ENCODE data around the gene CTBP1. TPM values are rescaled to one million over a fixed set of nuclear protein-coding genes. Genes with fewer than 3 reads are reported as not detected.

The CTBP1 gene
- total and polyA plus RNA-seq, 9 of the 15 experiments (the other 6 are each of a cell fraction or from before 2014, with no cell fraction given): 14.5 to 162 (median 68.2) TPM

- Histone ChIP-seq H3K27ac (ENCODE audit: extremely low read depth, low read depth, low read length) (no peak overlapping the region), H3K9me3 (replicated peaks; ENCODE audit: control insufficient read depth, insufficient read depth, low read depth, low read length) (no peaks in the 10 kb centered on the region), H3K4me2 (ENCODE audit: insufficient read depth, low read length) (no peak overlapping the region), H3K4me3 (no peak overlapping the region), H2AFZ (ENCODE audit: low read depth, low read length) (no peak overlapping the region), H3K9ac (ENCODE audit: insufficient read depth in 1 of 2, low read depth in 2 of 2, low read length in 2 of 2) (no peak overlapping the region; a peak in 1 of 4 replicates), H3K79me2 (ENCODE audit: control insufficient read depth, insufficient read depth, low read length) (no peaks in the 10 kb centered on the region; the same call in 2 of the 3 replicates), H3K4me1 (replicated peaks in 1 of 2; ENCODE audit: control insufficient read depth in 2 of 2, insufficient read depth in 2 of 2, low read length in 2 of 2) (peaks cover 0 to 31% of the 10 kb centered on the region in 2 experiments; a peak in 1 of 5 replicates), H3K9me1 (ENCODE audit: control insufficient read depth, insufficient read depth, low read length) (no peaks in the 10 kb centered on the region), H3K27me3 (ENCODE audit: control insufficient read depth in 2 of 2, insufficient read depth in 2 of 2, low read length in 2 of 2) (no peaks in the 10 kb centered on the region), H4K20me1 (replicated peaks; ENCODE audit: control insufficient read depth, insufficient read depth, low read length) (no peaks in the 10 kb centered on the region), H3K36me3 (ENCODE audit: control insufficient read depth, insufficient read depth, low read length) (peaks cover 78% of the 10 kb centered on the region; the same call in 2 of the 3 replicates)
- POLR2A ChIA-PET: interaction anchor here (0.6 kb wide), 1 partner anchor 80 kb away, joined by 3 read pairs; no protein-coding TSS in a partner anchor
- no peak for DNase-seq (ENCODE audit: extremely low read depth in 1 of 4, low spot score in 3 of 4)
- ATAC-seq: no peak
- TF ChIP-seq KDM2B (CRISPR knock-in tag; IDR thresholded peaks at IDR 0.05) (no peak), NFE2 (IDR thresholded peaks at IDR 0.05; ENCODE audit: low read depth) (no peak), NR3C1 (CRISPR knock-in tag; IDR thresholded peaks at IDR 0.05) (no peak)
- intact Hi-C loops (cut with micrococcal nuclease) (no loop called here), in situ Hi-C loops (cut with MboI) (no loop called here)
- CTCF ChIA-PET (ENCODE audit: low intra/inter-chr PET ratio): no interaction called here
- 95% methylated on average over 17 of the region's 27 CpGs for WGBS (ENCODE audit: insufficient coverage, low coverage, missing lambda C conversion rate)
- no peak for FAIRE-seq
- BruUV-seq (replicated peaks): no TSS peak
These were observed 31.6 kb downstream of the CTBP1 start for GRCh38 chr4:1217366-1217765.

GRCh38 chr4:1216869-1217294 lies 32.0 kb downstream of the CTBP1 start:
- H3K9ac ChIP-seq (ENCODE audit: insufficient read depth in 1 of 2, low read depth in 2 of 2, low read length in 2 of 2): no peak overlapping the region
- no peak for ATAC-seq
- 98% methylated on average over 14 of the region's 21 CpGs for WGBS (ENCODE audit: insufficient coverage, low coverage, missing lambda C conversion rate)
- no peaks in the 10 kb centered on the region for H3K27me3 ChIP-seq (ENCODE audit: control insufficient read depth in 2 of 2, insufficient read depth in 2 of 2, low read length in 2 of 2)
- peaks cover 0 to 28% of the 10 kb centered on the region in 2 experiments; a peak in 1 of 5 replicates for H3K4me1 ChIP-seq (replicated peaks in 1 of 2; ENCODE audit: control insufficient read depth in 2 of 2, insufficient read depth in 2 of 2, low read length in 2 of 2)
- FAIRE-seq: no peak
- CTCF ChIA-PET (ENCODE audit: low intra/inter-chr PET ratio): no interaction called here
- no peaks in the 10 kb centered on the region for H3K9me1 ChIP-seq (ENCODE audit: control insufficient read depth, insufficient read depth, low read length)
- no peak overlapping the region for H3K4me2 ChIP-seq (ENCODE audit: insufficient read depth, low read length)
- POLR2A ChIA-PET: interaction anchor here (0.6 kb wide), 1 partner anchor 79 kb away, joined by 3 read pairs; no protein-coding TSS in a partner anchor
- no peaks in the 10 kb centered on the region; the same call in 2 of the 3 replicates for H3K79me2 ChIP-seq (ENCODE audit: control insufficient read depth, insufficient read depth, low read length)
- intact Hi-C loops (cut with micrococcal nuclease): no loop called here
- in situ Hi-C loops (cut with MboI): no loop called here
- no peak for DNase-seq (ENCODE audit: extremely low read depth in 1 of 4, low spot score in 3 of 4)
- peaks cover 79% of the 10 kb centered on the region; the same call in 2 of the 3 replicates for H3K36me3 ChIP-seq (ENCODE audit: control insufficient read depth, insufficient read depth, low read length)
- BruUV-seq (replicated peaks): no TSS peak
- H3K9me3 ChIP-seq (replicated peaks; ENCODE audit: control insufficient read depth, insufficient read depth, low read depth, low read length): no peaks in the 10 kb centered on the region
- H3K4me3 ChIP-seq: no peak overlapping the region
- no peak overlapping the region for H3K27ac ChIP-seq (ENCODE audit: extremely low read depth, low read depth, low read length)
- no peak overlapping the region for H2AFZ ChIP-seq (ENCODE audit: low read depth, low read length)
- H4K20me1 ChIP-seq (replicated peaks; ENCODE audit: control insufficient read depth, insufficient read depth, low read length): no peaks in the 10 kb centered on the region
- TF ChIP-seq EHMT2 (IDR thresholded peaks at IDR 0.05) (no peak), PRPF4 (IDR thresholded peaks at IDR 0.05; ENCODE audit: insufficient read depth, low read depth, low read length, poor library complexity, severe bottlenecking) (no peak), PBX2 (CRISPR knock-in tag; IDR thresholded peaks at IDR 0.05; ENCODE audit: low read depth) (no peak), PBX2 (tag; conservative IDR thresholded peaks at IDR 0.05; ENCODE audit: low read depth) (no peak), MBD1 (CRISPR knock-in tag; IDR thresholded peaks at IDR 0.05) (no peak), KAT8 (IDR thresholded peaks at IDR 0.05; ENCODE audit: low read depth) (no peak), HLTF (IDR thresholded peaks at IDR 0.05) (no peak), ZNF324 (CRISPR knock-in tag; IDR thresholded peaks at IDR 0.05) (no peak), E2F4 (CRISPR knock-in tag; IDR thresholded peaks at IDR 0.05; ENCODE audit: low read depth) (no peak)

Data from K562 (cell line).